ENCODE measurements around the gene ZBTB24.

The ZBTB24 gene

DNA sequence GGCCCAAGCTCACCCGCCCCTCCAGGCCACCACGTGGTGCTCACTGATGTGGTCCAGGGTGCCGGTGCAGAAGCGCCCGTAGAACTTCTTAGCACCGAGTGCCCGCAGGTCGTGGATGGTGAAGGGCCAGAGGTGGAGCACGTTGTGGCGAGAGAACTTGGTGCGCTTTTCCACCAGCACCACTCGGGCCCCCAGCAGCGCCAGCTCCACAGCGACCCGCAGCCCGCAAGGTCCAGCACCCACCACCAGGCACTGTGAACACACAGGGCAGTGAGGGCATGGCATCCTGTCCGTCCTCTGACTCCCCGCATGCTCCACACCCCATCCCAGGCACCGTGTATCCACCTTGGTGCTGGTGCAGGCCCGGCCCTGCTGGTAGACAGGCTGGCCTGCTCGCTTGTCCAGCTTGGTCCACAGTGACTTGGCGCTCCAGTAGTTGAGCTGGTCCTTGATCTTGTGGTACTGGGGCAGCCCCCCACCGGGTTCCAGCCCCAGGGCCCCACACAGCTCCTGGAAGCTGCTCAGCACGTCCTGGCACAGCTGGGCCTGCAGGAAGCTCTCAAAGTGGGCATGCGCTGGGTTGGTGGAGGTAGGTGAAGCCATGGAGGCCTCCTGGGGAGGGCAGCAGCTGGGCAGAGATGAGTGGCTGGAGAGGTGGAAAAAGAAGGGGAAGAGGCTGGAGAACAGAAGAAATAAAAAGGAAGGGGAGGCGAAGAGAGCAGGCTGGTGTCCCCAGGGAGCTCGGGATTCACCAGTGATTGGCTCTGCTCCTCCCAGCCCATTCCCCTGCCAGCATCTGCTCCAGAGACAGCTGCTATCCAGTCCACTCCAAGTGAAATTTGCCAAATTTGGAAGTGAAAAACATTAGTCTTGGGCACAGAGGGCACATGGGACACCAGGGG is 29.2 kb downstream of the ZBTB24 start:
- in situ Hi-C loops (cut with MboI; ENCODE audit: low sequenced_read_pairs), result no loop called here

DNA sequence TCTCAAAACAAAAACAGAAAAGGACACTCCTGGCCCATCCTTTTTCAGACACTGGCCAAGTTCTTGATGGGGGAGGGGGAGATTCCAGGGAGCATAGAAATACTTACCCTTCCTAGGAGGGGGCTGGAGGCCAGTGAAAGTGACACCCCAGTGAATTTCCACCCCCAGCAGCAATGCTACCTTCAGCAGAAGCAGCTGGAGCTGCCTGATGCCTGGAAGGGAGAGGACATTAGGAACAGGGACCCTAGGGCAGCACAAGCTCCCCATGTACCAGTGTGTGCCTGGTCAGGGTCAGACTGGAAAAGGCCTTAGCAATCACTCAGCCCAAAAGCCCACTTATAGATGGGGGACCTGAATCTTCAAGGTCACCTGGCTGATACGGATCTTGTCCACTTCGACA is 29.9 kb downstream of the ZBTB24 start:
- in situ Hi-C loops (cut with MboI; ENCODE audit: low sequenced_read_pairs), result no loop called here

DNA sequence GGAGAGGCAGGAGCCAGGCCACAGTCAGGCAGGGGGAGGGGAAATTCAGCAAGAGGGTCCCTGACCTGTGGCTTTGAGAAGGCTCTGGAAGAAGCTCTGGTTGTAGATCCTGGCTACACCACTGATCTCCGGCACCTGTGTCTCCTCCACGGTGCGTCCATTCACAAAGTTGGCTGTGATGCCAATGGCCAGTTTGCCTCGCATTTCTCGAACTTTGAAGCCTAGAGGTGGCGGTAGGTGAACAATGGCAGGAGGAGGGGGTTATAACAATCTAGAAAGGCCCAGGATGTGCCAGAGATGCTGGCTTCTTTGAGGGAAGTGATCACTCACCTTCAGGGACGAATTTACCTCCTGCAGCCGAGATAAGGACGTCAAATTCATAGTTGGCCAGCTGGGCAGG is 30.8 kb downstream of the ZBTB24 start:
- in situ Hi-C loops (cut with MboI; ENCODE audit: low sequenced_read_pairs), result no loop called here

DNA sequence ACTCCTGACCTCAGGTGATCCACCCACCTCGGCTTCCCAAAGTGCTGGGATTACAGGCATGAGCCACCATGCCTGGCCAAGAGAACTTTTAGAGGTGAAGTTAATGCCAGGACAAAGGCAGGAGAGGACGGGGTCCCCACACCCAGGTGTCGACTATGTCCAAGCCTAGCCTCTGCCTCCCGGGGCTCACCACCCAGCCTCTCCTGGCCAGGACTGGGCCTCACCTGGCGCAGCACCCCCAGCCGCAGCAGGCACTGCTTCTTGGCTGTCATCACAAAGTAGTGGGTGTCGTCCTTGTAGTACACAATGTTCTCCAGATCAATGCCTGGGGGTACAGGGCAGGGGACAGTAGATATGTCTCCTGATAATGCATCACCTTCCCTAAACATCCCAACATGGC is 31.6 kb downstream of the ZBTB24 start:
- in situ Hi-C loops (cut with MboI; ENCODE audit: low sequenced_read_pairs), result no loop called here

DNA sequence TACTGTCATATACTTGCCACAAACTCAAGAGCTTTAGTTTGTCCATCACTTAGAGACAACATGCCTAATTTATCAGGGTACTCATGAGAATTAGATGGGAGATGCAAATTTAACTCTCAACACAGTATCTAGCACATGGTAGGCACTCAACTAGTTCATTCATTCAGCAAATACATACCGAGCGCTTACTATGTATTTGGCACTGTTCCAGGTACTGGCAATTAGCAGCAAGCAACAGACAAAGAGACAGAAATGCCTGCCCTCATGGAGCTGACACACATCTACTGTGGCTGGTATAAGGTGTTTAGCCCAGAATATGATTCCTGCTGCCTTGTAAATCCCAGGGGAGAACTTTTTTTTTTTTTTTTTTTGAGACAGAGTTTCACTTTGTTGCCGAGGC is 32.2 kb downstream of the ZBTB24 start:
- in situ Hi-C loops (cut with MboI; ENCODE audit: low sequenced_read_pairs), result no loop called here

DNA sequence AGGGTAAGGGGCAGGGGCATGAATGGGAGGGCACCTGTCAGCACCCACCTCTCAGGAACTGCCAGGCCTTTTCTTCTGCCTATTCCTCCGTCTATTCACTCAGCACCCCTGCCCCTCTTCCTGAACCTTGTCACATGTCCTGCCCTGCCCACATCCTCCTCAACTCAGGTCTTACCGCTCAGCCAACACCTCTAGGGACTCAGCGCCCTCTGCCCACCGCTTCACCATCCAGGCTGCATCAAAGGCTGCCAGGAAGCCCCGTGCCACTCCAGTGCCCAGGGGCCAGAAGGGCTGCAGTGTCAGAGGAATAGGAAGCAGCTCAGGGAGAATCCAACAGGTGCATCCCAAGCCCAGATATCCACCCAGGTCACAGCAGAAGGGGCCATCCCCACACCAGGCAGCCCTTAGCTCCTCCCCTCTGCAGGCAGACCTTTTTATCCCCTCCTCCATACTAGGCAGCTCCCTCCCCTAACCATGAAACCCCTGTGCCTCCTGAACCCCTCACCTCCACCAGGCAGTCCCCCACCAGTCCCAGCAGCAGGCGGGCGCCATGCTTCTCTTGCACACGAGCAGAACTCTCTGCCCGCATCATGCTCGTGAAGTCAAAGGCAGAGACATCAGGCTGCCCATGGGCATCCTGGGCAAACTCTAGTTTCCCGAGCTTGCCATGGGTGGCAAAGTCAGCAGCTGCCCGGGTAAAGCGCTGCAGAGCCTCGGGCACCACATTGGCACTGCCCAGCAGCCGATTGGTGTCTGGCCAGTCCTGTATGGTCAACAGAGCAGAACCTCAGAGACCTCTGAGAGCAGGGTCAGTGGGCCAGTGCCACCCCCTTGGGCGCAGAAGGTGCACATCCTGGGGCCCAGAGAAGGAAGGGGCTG is 33.0 kb downstream of the ZBTB24 start:
- in situ Hi-C loops (cut with MboI; ENCODE audit: low sequenced_read_pairs), result no loop called here

DNA sequence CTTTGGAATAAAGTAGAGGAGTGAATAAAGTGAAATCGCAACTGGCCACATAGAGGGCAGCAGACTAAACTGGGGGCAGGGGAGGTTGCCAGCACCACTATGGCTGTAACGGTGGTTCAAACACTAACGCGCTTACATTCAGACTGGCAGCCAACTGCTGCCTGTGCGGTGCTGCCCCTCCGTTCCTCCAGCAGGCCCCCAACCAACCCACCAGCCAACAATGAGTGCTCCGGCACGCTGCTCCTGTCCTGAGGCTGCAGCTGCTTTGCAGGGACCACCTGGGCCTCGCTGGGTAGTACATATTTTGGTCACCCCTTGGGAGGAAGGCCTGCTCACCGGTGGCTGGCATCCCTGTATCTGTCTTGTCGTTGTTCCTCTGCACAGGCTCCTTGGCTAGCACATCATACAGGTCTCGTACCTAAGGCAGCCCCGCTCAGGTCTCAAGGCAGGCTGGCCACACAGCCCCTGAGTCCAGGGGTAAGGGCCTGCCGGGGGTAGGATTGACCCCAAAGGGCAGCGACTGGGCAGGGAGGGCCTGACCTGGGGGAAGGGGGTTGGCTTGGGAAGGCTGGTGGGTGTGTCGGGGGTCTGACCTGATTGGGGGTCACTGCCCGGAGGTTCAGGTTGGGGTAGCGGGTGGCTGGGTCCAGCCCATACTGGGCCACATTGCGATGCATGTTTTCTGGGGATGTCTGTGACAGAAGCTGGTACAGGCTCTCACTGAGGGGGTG is 33.8 kb downstream of the ZBTB24 start:
- in situ Hi-C loops (cut with MboI; ENCODE audit: low sequenced_read_pairs), result no loop called here

DNA sequence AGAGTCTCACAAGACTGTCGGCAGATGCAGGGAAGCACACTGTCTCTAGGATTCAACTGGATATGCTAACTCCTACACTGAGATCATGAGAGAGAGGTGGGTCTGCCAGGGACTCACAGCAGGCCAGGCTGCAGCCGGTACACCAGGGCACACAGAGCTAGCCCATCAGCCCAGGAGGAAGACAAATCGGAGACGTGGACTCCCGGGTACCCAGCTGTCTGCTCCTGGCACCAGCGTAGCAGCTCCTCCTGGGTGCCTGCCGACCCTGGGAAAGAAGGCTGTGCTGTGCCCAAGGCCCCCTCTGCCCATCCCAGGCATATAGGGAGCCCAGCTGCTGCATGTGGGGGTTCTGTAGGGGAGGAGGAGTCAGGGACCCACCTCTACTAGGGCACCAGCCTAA is 34.4 kb downstream of the ZBTB24 start:
- in situ Hi-C loops (cut with MboI; ENCODE audit: low sequenced_read_pairs), result no loop called here

DNA sequence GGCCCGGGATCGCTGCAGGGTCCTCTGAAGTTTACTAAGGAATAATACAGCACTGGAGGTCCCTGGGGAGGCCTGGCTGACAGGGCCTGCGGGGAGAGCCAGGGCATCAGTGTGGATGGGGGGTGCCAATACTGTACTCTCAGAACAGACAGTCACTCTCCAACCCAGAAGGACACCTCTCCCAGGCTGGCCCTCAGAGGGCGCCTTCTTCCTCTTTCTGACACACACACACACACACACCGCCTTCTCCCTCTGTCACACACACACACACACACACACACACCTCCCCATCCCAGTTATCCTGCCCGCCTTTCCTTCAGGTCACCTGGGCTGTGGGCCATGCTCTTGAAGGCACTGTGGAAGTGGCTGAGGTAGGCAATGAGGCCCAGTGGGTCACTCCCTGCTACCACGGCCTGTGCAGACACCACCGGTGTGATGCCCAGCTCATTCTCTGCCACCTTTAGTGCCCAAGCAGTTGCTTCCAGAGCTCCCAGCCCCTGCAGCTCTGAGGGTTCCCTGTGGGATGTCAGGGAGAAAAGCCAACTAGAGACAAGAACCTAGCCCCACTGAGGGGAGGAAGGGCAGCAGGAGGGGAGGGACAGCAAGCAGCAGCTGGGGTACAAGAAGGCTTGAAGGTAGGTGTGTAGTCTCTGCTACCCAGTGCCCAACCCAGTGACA is 35.0 kb downstream of the ZBTB24 start:
- in situ Hi-C loops (cut with MboI; ENCODE audit: low sequenced_read_pairs), result no loop called here

DNA sequence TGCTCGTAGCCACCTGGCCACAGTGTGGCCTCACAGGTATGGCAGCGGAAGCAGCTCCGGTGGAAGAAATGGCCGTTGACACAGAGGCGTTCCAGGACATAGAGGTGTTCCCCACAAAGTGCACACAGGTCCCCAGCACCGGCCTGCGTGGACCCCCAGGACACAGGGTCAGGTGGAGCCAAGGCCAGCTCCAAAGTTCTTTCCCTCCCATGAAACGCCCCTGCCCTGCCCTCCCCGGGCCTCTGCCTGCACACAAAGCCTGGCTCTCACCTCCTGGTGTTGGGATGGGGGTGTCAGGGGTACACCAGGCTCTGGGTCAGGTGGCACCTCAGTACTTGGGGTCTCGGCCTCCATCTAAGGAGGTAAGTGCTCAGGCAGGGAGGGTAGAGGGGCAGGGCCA is 35.9 kb downstream of the ZBTB24 start:
- in situ Hi-C loops (cut with MboI; ENCODE audit: low sequenced_read_pairs), result no loop called here

DNA sequence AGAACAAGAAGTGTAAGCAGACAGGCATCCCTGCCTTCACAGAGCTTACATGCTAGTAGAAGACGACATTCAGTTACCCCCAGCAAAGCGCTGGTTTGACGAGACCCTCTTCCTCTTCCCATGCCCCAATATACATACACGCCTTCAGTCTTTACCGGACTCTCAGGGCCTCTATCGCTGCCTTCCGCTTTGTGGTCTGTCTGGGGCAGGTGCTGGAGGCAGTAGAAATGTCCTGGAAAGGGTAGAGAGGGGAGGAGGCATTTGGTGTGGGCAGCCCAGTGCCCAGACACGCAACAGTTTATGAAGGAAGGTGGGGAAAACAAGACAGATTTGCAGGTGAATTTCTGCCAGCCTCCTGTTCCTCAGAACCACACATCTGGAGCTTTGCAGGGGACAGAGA is 36.5 kb downstream of the ZBTB24 start:
- in situ Hi-C loops (cut with MboI; ENCODE audit: low sequenced_read_pairs), result no loop called here

DNA sequence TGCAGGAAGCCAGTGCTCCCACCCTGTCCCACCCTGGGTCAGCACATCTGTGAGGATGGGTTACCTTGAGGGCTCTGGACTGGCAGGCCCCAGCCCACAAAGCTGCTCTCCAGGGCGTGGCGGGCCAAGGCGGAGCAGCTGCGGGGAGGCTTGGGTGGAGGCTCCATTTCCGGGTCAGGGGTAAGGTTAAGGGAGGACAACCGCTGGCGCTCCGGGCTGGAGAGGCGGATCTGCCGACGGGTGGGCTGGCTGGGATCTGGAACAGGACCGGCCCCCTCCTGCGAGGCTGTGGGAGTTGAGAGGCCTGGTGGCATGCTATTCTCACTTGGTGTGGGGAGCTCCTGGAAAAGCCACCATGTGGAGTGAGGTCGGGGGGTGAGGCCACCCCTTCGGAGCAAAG is 36.9 kb downstream of the ZBTB24 start:
- in situ Hi-C loops (cut with MboI; ENCODE audit: low sequenced_read_pairs), result no loop called here

DNA sequence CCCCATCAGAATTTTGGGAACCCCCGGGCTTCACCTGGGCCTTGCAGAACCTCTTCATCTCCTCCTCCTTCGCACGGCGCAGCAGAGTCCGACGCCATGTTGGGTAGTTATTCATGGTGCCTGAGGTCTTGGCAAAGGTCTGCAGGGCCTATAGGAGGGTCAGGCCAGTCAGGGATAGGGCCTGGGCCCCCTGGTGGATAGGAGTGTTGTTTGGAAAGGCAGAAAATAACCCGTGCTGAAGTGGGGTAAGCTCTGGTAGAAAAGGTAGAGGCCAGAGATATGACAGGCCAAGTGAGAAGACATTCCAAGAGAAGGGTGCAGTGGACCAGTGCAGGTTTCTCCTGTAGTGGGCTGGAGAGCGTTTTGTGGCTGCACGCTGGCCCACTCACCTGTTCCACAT is 37.6 kb downstream of the ZBTB24 start:
- in situ Hi-C loops (cut with MboI; ENCODE audit: low sequenced_read_pairs), result no loop called here

DNA sequence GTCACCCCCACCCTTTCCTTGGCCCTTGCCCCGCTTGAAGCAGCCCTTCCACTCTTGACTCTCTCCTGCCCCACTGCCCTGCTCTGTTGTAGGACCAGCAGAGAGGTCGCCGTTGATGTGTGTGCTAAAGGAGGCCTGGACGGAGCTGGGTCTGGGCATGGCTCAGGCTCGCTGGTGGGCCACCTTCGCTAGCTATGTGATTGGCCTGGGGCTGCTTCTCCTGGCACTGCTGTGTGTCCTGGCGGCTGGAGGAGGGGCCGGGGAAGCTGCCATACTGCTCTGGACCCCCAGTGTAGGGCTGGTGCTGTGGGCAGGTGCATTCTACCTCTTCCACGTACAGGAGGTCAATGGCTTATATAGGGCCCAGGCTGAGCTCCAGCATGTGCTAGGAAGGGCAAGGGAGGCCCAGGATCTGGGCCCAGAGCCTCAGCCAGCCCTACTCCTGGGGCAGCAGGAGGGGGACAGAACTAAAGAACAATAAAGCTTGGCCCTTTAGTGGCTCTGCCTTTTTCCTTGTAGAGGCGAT is 39.5 kb downstream of the ZBTB24 start:
- in situ Hi-C loops (cut with MboI; ENCODE audit: low sequenced_read_pairs), result no loop called here

DNA sequence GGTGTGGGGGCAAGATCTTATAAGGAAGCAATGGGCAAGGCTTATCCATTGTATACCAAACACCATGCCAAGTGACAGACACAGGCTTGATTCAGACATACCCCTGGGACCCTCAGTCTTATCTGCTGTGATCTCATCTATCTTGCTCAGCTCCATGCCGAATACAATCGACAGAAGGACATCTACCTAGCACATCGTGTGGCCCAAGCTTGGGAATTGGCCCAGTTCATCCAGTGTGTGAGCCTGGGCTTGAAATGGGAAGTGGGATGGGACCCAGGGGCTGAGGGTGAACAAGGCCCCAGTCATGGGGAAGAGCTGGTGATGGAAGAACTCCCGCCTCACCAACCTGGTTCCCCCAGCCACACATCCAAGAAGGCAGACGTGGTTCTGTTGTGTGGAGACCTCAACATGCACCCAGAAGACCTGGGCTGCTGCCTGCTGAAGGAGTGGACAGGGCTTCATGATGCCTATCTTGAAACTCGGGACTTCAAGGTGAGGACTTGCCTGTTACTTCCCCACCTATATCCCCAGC is 40.6 kb downstream of the ZBTB24 start:
- in situ Hi-C loops (cut with MboI; ENCODE audit: low sequenced_read_pairs), result no loop called here

DNA sequence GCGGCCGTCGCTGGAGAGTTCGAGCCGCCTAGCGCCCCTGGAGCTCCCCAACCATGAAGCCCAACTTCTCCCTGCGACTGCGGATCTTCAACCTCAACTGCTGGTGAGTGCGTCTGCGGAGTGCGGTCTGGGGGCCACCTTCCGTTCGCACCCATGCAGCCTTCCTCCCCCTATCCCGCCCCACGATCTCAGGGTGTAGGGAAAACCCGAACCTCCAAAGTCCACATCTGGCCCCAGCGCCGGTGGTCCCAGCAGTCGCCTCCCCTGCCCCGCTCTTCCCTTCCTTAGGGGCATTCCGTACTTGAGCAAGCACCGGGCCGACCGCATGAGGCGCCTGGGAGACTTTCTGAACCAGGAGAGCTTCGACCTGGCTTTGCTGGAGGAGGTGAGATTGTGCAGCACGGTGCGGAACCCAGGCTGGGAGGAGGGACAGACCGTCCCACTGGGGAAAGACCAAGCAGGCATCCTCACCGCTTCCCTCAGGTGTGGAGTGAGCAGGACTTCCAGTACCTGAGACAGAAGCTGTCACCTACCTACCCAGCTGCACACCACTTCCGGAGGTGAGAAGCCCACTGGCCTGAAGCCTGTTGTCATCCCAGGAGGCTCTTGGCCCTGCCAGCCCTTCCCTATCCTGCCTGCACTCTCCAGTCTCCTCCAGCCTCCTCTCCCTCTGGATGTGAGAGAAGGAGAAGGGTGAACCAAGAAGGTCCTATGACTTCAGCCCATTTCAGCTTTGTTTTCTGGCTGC is 41.8 kb downstream of the ZBTB24 start:
- in situ Hi-C loops (cut with MboI; ENCODE audit: low sequenced_read_pairs), result no loop called here

DNA sequence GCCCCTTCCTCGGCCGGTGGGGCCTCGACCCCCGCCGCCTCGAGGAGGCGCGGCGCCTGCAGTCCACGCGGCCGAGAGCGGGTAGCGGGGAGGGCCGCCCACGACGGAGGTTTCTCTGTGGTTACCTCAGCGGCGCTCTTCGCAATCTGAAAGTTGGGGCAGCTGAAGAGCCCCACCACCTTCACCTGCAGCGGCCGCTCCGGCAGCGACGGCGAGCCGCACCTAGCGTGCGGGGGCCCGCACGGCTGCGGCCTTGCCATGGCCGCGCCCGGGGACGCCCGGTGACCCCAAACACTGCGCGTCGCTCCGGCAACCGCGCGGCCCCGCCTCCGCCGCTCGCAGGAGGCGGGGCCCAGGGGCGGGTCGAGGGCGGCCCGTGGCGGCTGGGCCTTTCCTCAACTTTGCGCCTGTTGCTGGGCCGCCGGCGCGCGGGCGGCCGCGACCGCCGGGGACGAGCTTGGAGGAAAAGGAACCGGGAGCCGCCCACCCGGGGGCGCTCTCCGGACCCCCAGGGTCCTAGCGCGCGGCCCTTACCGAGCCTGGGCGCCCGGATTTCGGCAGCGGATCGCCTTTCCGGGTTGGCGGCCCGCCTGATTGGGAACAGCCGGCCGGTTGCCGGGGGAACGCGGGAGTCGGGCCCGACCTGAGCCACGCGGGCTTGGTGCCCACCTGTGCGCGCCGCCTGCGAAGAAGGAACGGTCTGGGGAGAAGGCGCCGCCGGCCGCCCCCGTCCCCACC is 42.5 kb downstream of the ZBTB24 start, which contains the start of the genes PPIL6 and SMPD2:
TSS of gene PPIL6 (minus strand) at position 298 of the 738 bp plus-strand sequence. CDS start at position 260, 38 bp downstream.
TSS of gene SMPD2 (plus strand) at position 394 of the 738 bp plus-strand sequence. CDS start 398 bp downstream, outside the sequence.
- in situ Hi-C loops (cut with MboI; ENCODE audit: low sequenced_read_pairs), result no loop called here

DNA sequence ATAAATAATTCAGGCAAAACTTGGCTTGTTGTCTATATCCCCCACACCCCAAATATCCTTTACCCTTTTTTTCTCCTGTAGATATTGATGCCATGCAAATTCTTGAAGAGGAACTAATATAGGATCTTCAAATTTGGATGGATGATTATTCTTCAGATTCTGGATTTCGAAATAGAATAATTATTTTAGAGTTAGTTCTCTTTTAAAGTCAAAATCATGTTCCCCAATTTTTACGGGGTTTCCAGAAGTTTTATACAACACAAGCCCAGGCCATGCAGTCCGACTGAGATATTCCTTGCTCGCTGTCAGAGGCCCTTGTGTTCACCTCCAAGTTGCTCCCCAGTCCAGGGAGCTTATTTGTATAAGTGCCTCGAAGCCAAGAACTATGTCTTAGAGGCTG is 47.0 kb downstream of the ZBTB24 start:
- in situ Hi-C loops (cut with MboI; ENCODE audit: low sequenced_read_pairs), result no loop called here

DNA sequence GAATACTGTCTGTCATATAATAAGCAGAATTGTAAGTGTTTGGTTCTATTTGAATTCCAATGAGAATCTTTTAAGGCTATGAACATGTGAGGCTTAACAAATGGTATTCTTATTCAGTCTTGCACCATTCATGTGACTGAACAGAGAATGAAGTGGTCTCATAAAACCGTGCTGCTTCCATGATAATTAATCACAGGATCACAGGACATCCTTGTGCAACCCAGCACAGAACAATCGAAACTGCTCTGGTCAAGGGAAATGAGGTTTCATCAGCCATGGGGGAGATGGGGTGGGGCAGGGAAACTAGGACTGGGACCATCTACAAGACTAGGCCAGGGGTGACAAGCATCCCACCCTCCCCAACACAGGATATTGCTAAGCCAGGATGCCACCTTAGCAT is 48.6 kb downstream of the ZBTB24 start:
- in situ Hi-C loops (cut with MboI; ENCODE audit: low sequenced_read_pairs), result no loop called here
